SK-MEL-5 (cell line): ENCODE measurements around the gene C1QL4. TPM values are rescaled to one million over a fixed set of nuclear protein-coding genes. Genes with fewer than 3 reads are reported as not detected.
"Not testable (repeated sequence)": the region's sequence is repeated elsewhere in the genome, so short reads cannot be mapped to it uniquely, and the experiment has no call there.

Experiments used
- DNase-seq: peaks from one replicate; pipeline ENCODE4 v3.0.0-alpha.2; 2016; ENCODE audit warnings: low read depth, low spot score
- in situ Hi-C: cut with HindIII; loops from 2 replicates; pipeline ENCODE4 v1.10.0; 2016; ENCODE audit warnings: low sequenced_read_pairs, high pct_unique_total_duplicates, low pct_unique_long_range_greater_than_20kb
- total RNA-seq: library from RNA; depleted of rRNA; stranded (reverse); fragments of >200 nt; shearing (Covaris generic); gene quantifications from 2 replicates; pipeline ENCODE4 v1.2.3, GENCODE V29; 2014

The C1QL4 gene
- total RNA-seq, 1 experiment from 2014 or later: 3.5 TPM

DNA sequence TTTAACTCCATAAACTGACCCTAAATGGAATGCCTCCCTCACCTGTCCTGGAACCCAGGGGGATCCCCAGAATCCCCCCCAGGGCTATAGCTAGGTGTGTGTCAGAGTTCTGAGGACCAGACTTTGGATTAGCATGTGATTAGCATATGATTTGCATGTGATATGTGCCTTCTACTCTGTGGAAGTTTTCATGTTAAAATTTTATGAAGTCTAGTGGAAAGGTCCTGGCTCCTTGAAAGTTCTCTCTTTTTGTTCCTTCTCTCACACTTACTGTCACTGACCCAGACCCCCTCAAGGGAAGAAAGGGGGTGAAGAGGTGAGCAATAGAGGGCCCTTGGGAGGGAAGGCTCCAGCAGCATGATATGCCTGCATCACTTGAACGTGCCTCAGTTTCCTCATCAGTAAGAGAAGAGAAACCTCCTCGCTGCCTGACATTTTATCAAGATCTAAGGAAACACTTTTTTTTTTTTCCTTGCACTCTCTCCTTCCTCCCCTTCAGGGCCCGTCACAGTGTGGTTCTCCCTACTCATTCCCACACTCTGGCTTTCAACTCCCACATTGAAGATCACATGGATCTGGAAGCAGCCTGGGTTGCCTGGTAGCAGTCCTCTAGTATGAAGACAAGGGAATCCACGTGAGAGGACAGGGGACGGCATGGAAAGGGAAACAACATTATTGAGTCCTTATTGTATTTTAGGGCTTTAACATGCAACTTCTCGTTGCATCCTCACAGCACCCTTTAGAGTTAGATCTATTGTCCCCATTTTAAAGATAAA is 3.3 kb upstream of the C1QL4 start:
- DNase-seq: peak; percentile 21
- in situ Hi-C loops: no loop called here

GRCh38 chr12:49339464-49339861 is 2.5 kb upstream of the C1QL4 start:
- in situ Hi-C loops: no loop called here

DNA sequence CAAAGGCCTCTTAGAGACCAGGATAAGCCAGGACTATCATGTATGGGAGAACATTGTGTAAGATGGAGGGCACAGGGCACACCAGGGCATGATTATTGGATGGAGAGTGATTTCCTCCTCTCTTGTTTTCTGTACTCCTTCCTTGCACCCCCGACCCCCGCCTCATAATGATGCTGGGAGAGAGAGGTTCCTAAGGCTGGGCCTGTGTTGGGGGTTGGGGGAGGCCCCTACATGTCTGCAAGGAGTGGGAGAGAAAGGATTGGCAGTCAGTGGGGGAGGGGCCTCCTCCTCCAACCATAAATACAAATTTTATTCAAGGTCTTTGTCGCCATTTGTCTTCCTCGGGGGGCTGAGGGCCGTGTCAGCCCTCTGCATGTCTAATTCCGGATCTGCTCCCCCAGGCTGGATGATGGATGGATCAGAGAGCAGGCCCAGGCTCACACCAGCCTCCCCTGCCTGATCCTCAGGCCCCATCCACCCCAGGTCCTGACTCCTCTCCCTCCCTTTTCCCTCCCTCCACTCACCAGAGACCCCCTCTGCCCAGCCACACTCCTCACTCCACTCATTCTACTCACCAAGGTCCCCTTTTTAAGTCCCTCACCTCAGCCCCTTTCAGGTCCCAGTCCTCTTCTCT is 2.0 kb upstream of the C1QL4 start:
- in situ Hi-C loops: no loop called here
- no peak for DNase-seq

More at GRCh38 chr12:49339464-49339861, 2.5 kb upstream of the C1QL4 start:
- DNase-seq: no peak

- in situ Hi-C loops: no loop called here
These were observed 888 bp downstream of the C1QL4 start for GRCh38 chr12:49335955-49336644.

GRCh38 chr12:49335118-49335954 is 1.7 kb downstream of the C1QL4 start:
- in situ Hi-C loops: no loop called here
- DNase-seq: no peak

More at GRCh38 chr12:49335955-49336644, 888 bp downstream of the C1QL4 start:
- DNase-seq: no peak

DNA sequence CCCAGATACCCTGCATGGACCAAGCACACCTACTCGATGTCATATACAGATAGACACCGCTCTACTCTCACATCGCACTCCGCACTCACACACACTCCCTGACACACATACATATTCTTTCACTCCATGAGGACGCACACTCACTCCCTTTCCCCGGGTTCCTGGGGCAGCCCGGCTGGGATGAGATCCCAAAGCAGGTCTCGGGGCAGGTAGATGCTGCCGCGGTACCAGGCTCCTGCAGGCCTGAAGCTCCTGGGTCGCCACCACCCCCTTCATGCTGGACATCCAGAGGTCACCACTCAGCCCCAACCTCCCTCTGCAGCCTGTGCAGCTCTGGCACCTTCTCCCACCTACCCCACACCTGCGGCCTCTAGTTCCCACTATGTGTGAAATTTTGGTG is 2.3 kb downstream of the C1QL4 start:
- in situ Hi-C loops: no loop called here
- no peak for DNase-seq

DNA sequence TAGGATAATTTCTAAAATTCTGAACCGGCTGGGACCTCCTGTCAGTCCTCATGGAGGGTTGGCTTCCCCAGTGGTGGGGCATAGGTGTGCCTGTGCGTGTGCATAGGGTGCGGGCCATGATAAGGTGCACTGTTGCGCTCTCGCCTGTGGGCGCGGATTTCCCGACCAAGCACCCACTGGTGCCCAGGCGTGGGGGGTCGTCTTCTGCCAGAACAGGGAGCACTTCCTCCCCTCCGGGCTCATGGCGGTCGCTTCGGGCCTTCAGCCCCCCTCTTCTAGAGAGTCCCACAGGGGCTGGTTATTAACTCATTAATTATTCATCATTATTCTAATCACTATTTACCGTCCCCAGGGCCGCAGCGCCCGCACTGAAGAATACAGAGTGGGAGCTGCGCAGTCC is 2.8 kb downstream of the C1QL4 start:
- in situ Hi-C loops: no loop called here

DNA sequence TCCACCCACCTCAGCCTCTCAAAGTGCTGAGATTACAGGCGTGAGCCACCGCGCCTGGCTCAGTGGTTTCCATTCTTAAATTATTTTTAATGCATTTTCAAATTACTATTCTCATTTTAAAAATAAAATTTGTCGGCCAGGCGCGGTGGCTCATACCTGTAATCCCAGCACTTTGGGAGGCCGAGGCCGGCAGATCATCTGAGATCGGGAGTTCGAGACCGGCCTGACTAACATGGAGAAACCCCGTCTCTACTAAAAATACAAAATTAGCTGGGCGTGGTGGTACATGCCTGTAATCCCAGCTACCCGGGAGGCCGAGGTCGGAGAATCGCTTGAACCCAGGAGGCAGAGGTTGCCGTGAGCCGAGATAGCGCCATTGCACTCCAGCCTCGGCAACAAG is 3.2 kb downstream of the C1QL4 start:
- in situ Hi-C loops, DNase-seq: not testable (repeated sequence)

More for the DNA sequence above, 2.8 kb downstream of the C1QL4 start:
- no peak for DNase-seq

GRCh38 chr12:49332891-49333371 is 4.1 kb downstream of the C1QL4 start:
- in situ Hi-C loops: no loop called here
- DNase-seq: no peak

- no peak for DNase-seq
- in situ Hi-C loops: no loop called here
These were observed 4.5 kb downstream of the C1QL4 start for GRCh38 chr12:49332441-49332861.

GRCh38 chr12:49331380-49332222 is 5.4 kb downstream of the C1QL4 start:
- in situ Hi-C loops: no loop called here
- DNase-seq: peak; percentile 90

DNA sequence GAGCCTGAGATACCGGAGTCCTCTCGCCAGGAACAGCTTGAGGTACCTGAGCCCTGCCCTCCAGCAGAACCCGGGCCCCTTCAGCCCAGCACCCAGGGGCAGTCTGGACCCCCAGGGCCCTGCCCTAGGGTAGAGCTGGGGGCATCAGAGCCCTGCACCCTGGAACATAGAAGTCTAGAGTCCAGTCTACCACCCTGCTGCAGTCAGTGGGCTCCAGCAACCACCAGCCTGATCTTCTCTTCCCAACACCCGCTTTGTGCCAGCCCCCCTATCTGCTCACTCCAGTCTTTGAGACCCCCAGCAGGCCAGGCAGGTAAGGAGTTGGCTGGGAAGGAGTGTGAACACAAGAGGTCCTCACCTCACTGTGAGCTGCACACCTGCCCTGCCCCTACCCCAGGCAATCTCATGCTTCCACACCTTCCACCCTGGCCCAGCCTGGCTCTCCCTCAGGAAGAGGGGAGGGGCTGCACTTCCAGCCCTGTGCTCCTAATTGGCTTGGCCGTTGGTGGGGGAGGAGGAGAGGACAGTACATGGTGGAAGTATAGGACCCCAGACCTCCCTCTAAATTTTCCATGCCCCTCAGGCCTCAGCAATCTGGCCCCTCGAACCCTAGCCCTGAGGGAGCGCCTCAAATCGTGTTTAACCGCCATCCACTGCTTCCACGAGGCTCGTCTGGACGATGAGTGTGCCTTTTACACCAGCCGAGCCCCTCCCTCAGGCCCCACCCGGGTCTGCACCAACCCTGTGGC is 6.2 kb downstream of the C1QL4 start:
- no peak for DNase-seq
- in situ Hi-C loops: no loop called here

DNA sequence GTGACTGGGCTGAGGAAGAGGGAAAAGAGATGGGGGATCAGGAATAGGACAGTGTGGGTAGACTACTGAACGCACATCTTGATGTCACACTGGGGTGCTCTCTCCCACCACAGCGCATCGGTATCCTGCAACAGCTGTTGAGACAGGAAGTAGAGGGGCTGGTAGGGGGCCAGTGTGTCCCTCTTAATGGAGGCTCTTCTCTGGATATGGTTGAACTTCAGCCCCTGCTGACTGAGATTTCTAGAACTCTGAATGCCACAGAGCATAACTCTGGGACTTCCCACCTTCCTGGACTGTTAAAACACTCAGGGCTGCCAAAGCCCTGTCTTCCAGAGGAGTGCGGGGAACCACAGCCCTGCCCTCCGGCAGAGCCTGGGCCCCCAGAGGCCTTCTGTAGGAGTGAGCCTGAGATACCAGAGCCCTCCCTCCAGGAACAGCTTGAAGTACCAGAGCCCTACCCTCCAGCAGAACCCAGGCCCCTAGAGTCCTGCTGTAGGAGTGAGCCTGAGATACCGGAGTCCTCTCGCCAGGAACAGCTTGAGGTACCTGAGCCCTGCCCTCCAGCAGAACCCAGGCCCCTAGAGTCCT is 6.9 kb downstream of the C1QL4 start:
- in situ Hi-C loops: no loop called here
- DNase-seq: no peak

DNA sequence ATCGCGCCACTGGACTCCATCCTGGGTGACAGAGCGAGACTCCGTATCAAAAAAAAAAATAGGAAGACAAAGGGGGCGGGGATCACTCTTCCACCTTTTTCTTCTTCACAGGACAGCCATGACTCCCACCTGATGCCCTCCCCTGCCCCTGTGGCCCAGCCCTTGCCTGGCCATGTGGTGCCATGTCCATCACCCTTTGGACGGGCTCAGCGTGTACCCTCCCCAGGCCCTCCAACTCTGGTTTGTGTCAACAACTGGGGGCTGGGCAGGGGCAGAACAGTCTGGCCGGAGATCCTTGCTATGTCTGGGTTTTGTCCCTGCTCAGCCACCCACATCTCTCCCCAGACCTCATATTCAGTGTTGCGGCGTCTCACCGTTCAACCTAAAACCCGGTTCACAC is 8.2 kb downstream of the C1QL4 start:
- no peak for DNase-seq
- in situ Hi-C loops: no loop called here

GRCh38 chr12:49327887-49328286 is 9.1 kb downstream of the C1QL4 start:
- DNase-seq: no peak
- in situ Hi-C loops: no loop called here

DNA sequence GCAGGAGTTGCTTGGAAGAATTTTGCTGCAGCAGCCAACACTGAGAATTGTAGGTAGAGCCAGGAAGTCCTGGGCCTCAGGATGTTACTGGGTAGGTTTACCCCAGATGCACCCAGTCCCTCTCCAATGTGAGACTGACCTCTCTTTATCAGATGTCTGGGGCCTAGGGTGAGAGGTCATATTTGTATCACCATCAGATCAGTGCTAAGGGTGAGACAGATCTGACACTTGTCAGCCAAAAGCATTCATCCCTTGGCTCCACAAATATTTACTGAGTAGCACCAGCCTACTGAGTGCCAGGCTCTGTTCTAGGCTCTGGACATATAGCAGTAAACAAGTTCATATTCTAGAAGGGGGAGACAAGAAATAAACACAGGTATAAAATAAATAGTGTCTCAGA is 9.6 kb downstream of the C1QL4 start:
- DNase-seq: no peak
- in situ Hi-C loops: no loop called here
